NCI-H2196 treated with DMSO at 0.1 percent for 48 hours (cell line): ENCODE results near the gene AKAP13.

ENCODE experiments used
- DNase-seq: peaks from one replicate; lab custom pipeline; 2025; ENCODE audit not compliant: unreplicated experiment; lab: John Stamatoyannopoulos, UW

AKAP13 gene

GRCh38 chr15:85497172-85497569 is 116.8 kb downstream of the AKAP13 start:
- no peak for DNase-seq

GRCh38 chr15:85498471-85498870 is 118.1 kb downstream of the AKAP13 start:
- no peak for DNase-seq

- no peak for DNase-seq
Observed at GRCh38 chr15:85499371-85499887, 119.0 kb downstream of the AKAP13 start.

GRCh38 chr15:85500060-85500708 is 119.8 kb downstream of the AKAP13 start:
- no peak for DNase-seq

- no peak for DNase-seq
Observed at GRCh38 chr15:85500729-85501128, 120.3 kb downstream of the AKAP13 start.

- no peak for DNase-seq
Observed at GRCh38 chr15:85501574-85501973, 121.2 kb downstream of the AKAP13 start.

GRCh38 chr15:85503151-85503799 is 122.9 kb downstream of the AKAP13 start:
- DNase-seq = no peak

- no peak for DNase-seq
Observed at GRCh38 chr15:85504749-85505676, 124.6 kb downstream of the AKAP13 start.

GRCh38 chr15:85507114-85507513 is 126.7 kb downstream of the AKAP13 start:
- no peak for DNase-seq

GRCh38 chr15:85509973-85510372 is 129.6 kb downstream of the AKAP13 start:
- no peak for DNase-seq

GRCh38 chr15:85514413-85514812 is 134.0 kb downstream of the AKAP13 start:
- DNase-seq = no peak

GRCh38 chr15:85515212-85515611 is 134.8 kb downstream of the AKAP13 start:
- no peak for DNase-seq

- no peak for DNase-seq
Observed at GRCh38 chr15:85517086-85517485, 136.7 kb downstream of the AKAP13 start.

GRCh38 chr15:85518979-85519761 is 138.8 kb downstream of the AKAP13 start:
- DNase-seq = no peak

- no peak for DNase-seq
Observed at GRCh38 chr15:85520650-85521049, 140.2 kb downstream of the AKAP13 start.

GRCh38 chr15:85523530-85523929 is 143.1 kb downstream of the AKAP13 start:
- no peak for DNase-seq

- DNase-seq = no peak
Observed at GRCh38 chr15:85525755-85526154, 145.4 kb downstream of the AKAP13 start.

GRCh38 chr15:85527895-85528294 is 147.5 kb downstream of the AKAP13 start:
- no peak for DNase-seq

GRCh38 chr15:85530079-85530478 is 149.7 kb downstream of the AKAP13 start:
- DNase-seq = no peak

GRCh38 chr15:85531083-85531482 is 150.7 kb downstream of the AKAP13 start:
- no peak for DNase-seq

GRCh38 chr15:85532689-85533088 is 152.3 kb downstream of the AKAP13 start:
- DNase-seq = no peak
